Osteoblast (primary cell): ENCODE results near the gene GZMM. TPM values are rescaled to one million over a fixed set of nuclear protein-coding genes. Genes with fewer than 3 reads are reported as not detected.
A peak's percentile ranks its signal among the peaks of the same experiment; 100 is the strongest.

Experiments
- DNase-seq: peaks from one replicate; pipeline ENCODE4 v3.0.0; 2011; ENCODE audit warnings: low spot score, mixed read lengths; ENCODE audit not compliant: insufficient read length; ENCODE audit errors: missing footprints
- H2AFZ ChIP-seq: 2 replicates; pipeline ENCODE4 v1.6.0; 2011; ENCODE audit warnings: mild to moderate bottlenecking, low read length
- H3K27ac ChIP-seq: 2 replicates; pipeline ENCODE4 v1.5.1; 2011; ENCODE audit warnings: mild to moderate bottlenecking, low read depth, low read length, moderate library complexity
- H3K27me3 ChIP-seq: 2 replicates; pipeline ENCODE4 v1.6.0; 2012; ENCODE audit warnings: mild to moderate bottlenecking, control low read depth, inconsistent platforms, low read length, moderate library complexity; ENCODE audit not compliant: insufficient read depth
- H3K36me3 ChIP-seq: 2 replicates; pipeline ENCODE4 v1.5.1; 2011; ENCODE audit warnings: mild to moderate bottlenecking, low read length, control low read depth, moderate library complexity; ENCODE audit not compliant: insufficient read depth
- H3K4me1 ChIP-seq: 2 replicates; pipeline ENCODE4 v1.5.1; 2011; ENCODE audit warnings: mild to moderate bottlenecking, low read length, control low read depth, moderate library complexity; ENCODE audit not compliant: insufficient read depth
- H3K4me2 ChIP-seq: 2 replicates; pipeline ENCODE4 v1.6.0; 2011; ENCODE audit warnings: mild to moderate bottlenecking, low read length; ENCODE audit not compliant: insufficient read depth
- H3K4me3 ChIP-seq: fragments of 200-600 bp; sonication (generic); 3 replicates; pipeline ENCODE4 v1.5.1; 2012; ENCODE audit warnings: mild to moderate bottlenecking, low read length, inconsistent platforms; ENCODE audit not compliant: insufficient read depth
- H3K79me2 ChIP-seq: 2 replicates; pipeline ENCODE4 v1.6.0; 2012; ENCODE audit warnings: mild to moderate bottlenecking, low read length, control low read depth, inconsistent platforms; ENCODE audit not compliant: insufficient read depth
- H3K9me3 ChIP-seq: 2 replicates; pipeline ENCODE4 v1.5.1; 2011; ENCODE audit warnings: low read depth, low read length, control low read depth
- H4K20me1 ChIP-seq: 2 replicates; pipeline ENCODE4 v1.6.0; 2012; ENCODE audit warnings: mild to moderate bottlenecking, low read length, control low read depth; ENCODE audit not compliant: insufficient read depth
- CTCF ChIP-seq: IDR thresholded peaks from 2 replicates; pipeline ENCODE4 v1.5.1; 2011; ENCODE audit warnings: mild to moderate bottlenecking, low read depth, low read length, moderate library complexity; ENCODE audit errors: extremely low read depth
- total RNA-seq: library from RNA; depleted of rRNA; stranded (reverse); fragments of >200 nt; gene quantifications from 2 replicates; pipeline ENCODE4 v1.2.3, GENCODE V29; 2012

GZMM gene
- total RNA-seq, 1 donor, result under 0.01 TPM

DNA sequence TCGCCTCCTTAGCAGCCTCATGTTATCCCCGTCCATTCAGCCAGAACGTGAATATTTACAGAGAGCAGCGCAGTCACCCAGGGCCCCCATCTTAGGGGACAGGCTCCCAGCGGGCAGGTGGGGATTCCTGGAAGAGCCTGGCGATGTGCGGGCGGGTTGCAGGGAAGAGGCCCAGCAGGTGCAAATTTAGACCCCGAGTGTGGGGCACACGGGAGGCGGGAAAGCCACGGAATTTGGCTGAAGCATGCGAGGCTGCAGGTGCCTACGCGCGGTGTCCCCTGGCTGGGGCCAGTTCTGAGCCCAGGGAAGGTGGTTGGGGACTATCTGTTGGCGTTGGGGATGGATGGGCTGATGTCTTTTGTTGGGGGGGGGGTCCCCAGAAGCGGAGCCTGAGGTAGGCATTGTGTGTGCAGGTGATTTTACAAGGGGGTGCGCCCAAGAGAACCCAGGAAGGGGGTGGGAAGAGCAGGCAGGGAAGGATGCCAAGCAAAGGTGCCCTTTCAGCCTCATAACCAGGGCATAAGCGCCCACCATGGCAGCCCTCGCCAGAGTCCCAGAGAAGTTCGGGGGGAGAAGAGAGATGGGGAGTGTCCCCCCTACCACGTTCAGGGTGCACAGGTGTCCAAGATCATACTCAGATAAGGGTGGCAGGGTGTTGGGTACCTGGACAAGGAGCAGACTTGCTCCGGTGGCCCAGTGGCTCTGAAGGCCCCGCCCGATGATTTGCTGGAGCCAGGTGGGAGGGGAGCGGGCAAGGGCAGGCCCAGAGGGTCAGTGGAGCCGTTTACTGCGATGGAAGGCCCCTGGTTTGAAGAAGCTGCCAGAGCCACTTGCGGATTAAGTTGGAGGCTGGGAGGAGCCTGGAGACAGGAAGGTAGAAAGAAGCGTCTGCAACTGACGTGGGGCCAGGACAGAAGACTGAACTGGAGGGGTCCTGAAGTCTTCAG, 35.4 kb upstream of the GZMM start:
- peaks cover 13% of the 10 kb centered on the region for H3K4me1 ChIP-seq
- no peaks in the 10 kb centered on the region for H3K9me3 ChIP-seq
- peak overlapping the region; percentile 99 for H3K4me3 ChIP-seq
- no peak overlapping the region for H2AFZ ChIP-seq
- DNase-seq, result peak; percentile 85
- no peak for TF ChIP-seq CTCF
- peak overlapping the region; percentile 97 for H3K27ac ChIP-seq
- peaks cover 8% of the 10 kb centered on the region for H4K20me1 ChIP-seq
- H3K36me3 ChIP-seq, result no peaks in the 10 kb centered on the region
- no peaks in the 10 kb centered on the region for H3K27me3 ChIP-seq
- peak overlapping the region; percentile 98 for H3K4me2 ChIP-seq
- H3K79me2 ChIP-seq, result peaks cover 16% of the 10 kb centered on the region

GRCh38 chr19:510606-511100, 33.2 kb upstream of the GZMM start:
- TF ChIP-seq CTCF, result peak; percentile 95
- no peaks in the 10 kb centered on the region for H3K9me3 ChIP-seq
- peaks cover 5% of the 10 kb centered on the region for H3K36me3 ChIP-seq
- H3K79me2 ChIP-seq, result peaks cover 16% of the 10 kb centered on the region
- DNase-seq, result peak; percentile 99
- H2AFZ ChIP-seq, result peak overlapping the region; percentile 29
- peak overlapping the region; percentile 22 for H3K4me3 ChIP-seq
- peak overlapping the region; percentile 37 for H3K27ac ChIP-seq
- peaks cover 13% of the 10 kb centered on the region for H3K4me1 ChIP-seq
- no peak overlapping the region for H3K4me2 ChIP-seq
- no peaks in the 10 kb centered on the region for H3K27me3 ChIP-seq
- H4K20me1 ChIP-seq, result peaks cover 18% of the 10 kb centered on the region

GRCh38 chr19:511101-511851, 32.6 kb upstream of the GZMM start:
- Histone ChIP-seq H3K27me3 (no peaks in the 10 kb centered on the region), H3K9me3 (no peaks in the 10 kb centered on the region), H3K36me3 (peaks cover 5% of the 10 kb centered on the region), H3K4me2 (no peak overlapping the region), H3K79me2 (peaks cover 16% of the 10 kb centered on the region), H3K4me1 (peaks cover 12% of the 10 kb centered on the region), H3K27ac (peak overlapping the region; percentile 37), H2AFZ (no peak overlapping the region), H4K20me1 (peaks cover 18% of the 10 kb centered on the region), H3K4me3 (no peak overlapping the region)
- TF ChIP-seq CTCF, result no peak
- no peak for DNase-seq
